GM23338 (cell line): ENCODE results near the gene TMEM151B. TPM values are rescaled to one million over a fixed set of nuclear protein-coding genes. Genes with fewer than 3 reads are reported as not detected.

Experiments
- ATAC-seq: fragments of 200-7000 bp; cut with Tn5 transposase; 3 replicates; pipeline ENCODE4 v1.9.1; 2020
- DNase-seq: peaks from one replicate; pipeline ENCODE4 v3.0.0-alpha.2; 2015; ENCODE audit warnings: low spot score
- H2AFZ ChIP-seq: fragments of 200-600 bp; sonication (generic); 2 replicates; pipeline ENCODE4 v1.8.0; 2016; ENCODE audit warnings: antibody characterized with exemption, mild to moderate bottlenecking, moderate library complexity
- H3F3A ChIP-seq: fragments of 200-600 bp; sonication (generic); replicated peaks from 2 replicates; pipeline ENCODE4 v1.8.0; 2017; ENCODE audit warnings: antibody characterized with exemption, mixed run types, low read depth
- H3K27ac ChIP-seq: fragments of 200-600 bp; sonication (generic); 2 replicates; pipeline ENCODE4 v1.6.1; 2016; ENCODE audit warnings: low read depth
- H3K27me3 ChIP-seq: fragments of 200-600 bp; sonication (generic); 2 replicates; pipeline ENCODE4 v1.8.0; 2016; ENCODE audit warnings: mild to moderate bottlenecking, mixed run types, moderate library complexity; ENCODE audit not compliant: insufficient read depth
- H3K36me3 ChIP-seq: fragments of 200-600 bp; sonication (generic); 2 replicates; pipeline ENCODE4 v1.8.0; 2016; ENCODE audit warnings: mild to moderate bottlenecking; ENCODE audit not compliant: insufficient read depth
- H3K4me1 ChIP-seq: fragments of 200-600 bp; sonication (generic); 2 replicates; pipeline ENCODE4 v1.8.0; 2016; ENCODE audit warnings: mild to moderate bottlenecking, moderate library complexity; ENCODE audit not compliant: insufficient read depth
- H3K4me2 ChIP-seq: fragments of 200-600 bp; sonication (generic); 2 replicates; pipeline ENCODE4 v1.7.1; 2017; ENCODE audit warnings: mixed run types
- H3K4me3 ChIP-seq: fragments of 200-600 bp; sonication (generic); 2 replicates; pipeline ENCODE4 v1.6.1; 2016; ENCODE audit warnings: mixed run types
- H3K79me2 ChIP-seq: fragments of 200-600 bp; sonication (generic); replicated peaks from 2 replicates; pipeline ENCODE4 v1.8.0; 2017; ENCODE audit warnings: mild to moderate bottlenecking; ENCODE audit not compliant: insufficient read depth
- H3K9me2 ChIP-seq: fragments of 200-600 bp; sonication (generic); 2 replicates; pipeline ENCODE4 v1.8.0; 2017; ENCODE audit not compliant: insufficient read depth
- H4K20me1 ChIP-seq: fragments of 200-600 bp; sonication (generic); replicated peaks from 2 replicates; pipeline ENCODE4 v1.8.0; 2017; ENCODE audit warnings: mild to moderate bottlenecking; ENCODE audit not compliant: insufficient read depth
- H3K27ac Mint-ChIP-seq: 2 replicates; pipeline ENCODE4 v1.8.0; 2020; ENCODE audit warnings: inconsistent platforms, mild to moderate bottlenecking, moderate library complexity, mixed read lengths
- H3K27me3 Mint-ChIP-seq: 3 replicates; pipeline ENCODE4 v1.8.0; 2022; ENCODE audit warnings: low read depth, mild to moderate bottlenecking, moderate library complexity, mixed read lengths, inconsistent platforms; ENCODE audit not compliant: insufficient read depth, poor library complexity
- H3K36me3 Mint-ChIP-seq: 3 replicates; pipeline ENCODE4 v1.8.0; 2021; ENCODE audit warnings: low read depth, mild to moderate bottlenecking, inconsistent platforms, moderate library complexity, mixed read lengths
- H3K4me1 Mint-ChIP-seq: 3 replicates; pipeline ENCODE4 v1.8.0; 2020; ENCODE audit warnings: mild to moderate bottlenecking, inconsistent platforms, mixed read lengths
- H3K4me3 Mint-ChIP-seq: 3 replicates; pipeline ENCODE4 v1.8.0; 2021; ENCODE audit warnings: moderate library complexity, mild to moderate bottlenecking, inconsistent platforms, mixed read lengths
- H3K9me3 Mint-ChIP-seq: 3 replicates; pipeline ENCODE4 v1.8.0; 2020; ENCODE audit warnings: moderate library complexity, mild to moderate bottlenecking, inconsistent platforms, mixed read lengths
- CREB1 ChIP-seq: fragments of 250-450 bp; sonication (Bioruptor Pico); IDR thresholded peaks from 2 replicates; pipeline ENCODE4 v1.5.0; 2020; ENCODE audit warnings: low read depth, mild to moderate bottlenecking, moderate library complexity
- CTCF ChIP-seq, 2 experiments: fragments of 200-600 bp in 1 of 2; sonication (generic) in 1 of 2; conservative IDR thresholded peaks; 2 replicates each; pipeline versions ENCODE4 v1.5.1 to v1.6.1; 2016 to 2017; ENCODE audit warnings: antibody characterized with exemption in 2 of 2, low read depth in 2 of 2, mild to moderate bottlenecking in 2 of 2, moderate library complexity in 1 of 2
- ETS1 ChIP-seq: IDR thresholded peaks from 2 replicates; pipeline ENCODE4 v1.6.1; 2016; ENCODE audit warnings: antibody characterized with exemption
- EZH2 ChIP-seq: fragments of 200-600 bp; sonication (generic); IDR thresholded peaks from one replicate; pipeline ENCODE4 v1.8.0; 2017; ENCODE audit warnings: antibody characterized with exemption, mild to moderate bottlenecking, low read depth; ENCODE audit not compliant: unreplicated experiment
- EZH2phosphoT487 ChIP-seq: fragments of 200-600 bp; sonication (generic); IDR thresholded peaks from one replicate; pipeline ENCODE4 v1.8.1; 2018; ENCODE audit warnings: antibody characterized with exemption; ENCODE audit not compliant: unreplicated experiment
- JUNB ChIP-seq: IDR thresholded peaks from one replicate; pipeline ENCODE4 v1.6.1; 2016; ENCODE audit warnings: antibody characterized with exemption; ENCODE audit not compliant: unreplicated experiment
- NANOG ChIP-seq: IDR thresholded peaks from 2 replicates; pipeline ENCODE4 v1.6.1; 2016; ENCODE audit warnings: antibody characterized with exemption, borderline replicate concordance
- POLR2AphosphoS5 ChIP-seq: IDR thresholded peaks from 2 replicates; pipeline ENCODE4 v1.6.1; 2016; ENCODE audit warnings: antibody characterized with exemption, low read depth
- STAT1 ChIP-seq: IDR thresholded peaks from one replicate; pipeline ENCODE4 v1.6.1; 2016; ENCODE audit warnings: antibody characterized with exemption; ENCODE audit not compliant: unreplicated experiment
- ZNF114 ChIP-seq: fragments of 250-450 bp; sonication (Bioruptor Pico); IDR thresholded peaks from 2 replicates; pipeline ENCODE4 v1.5.0; 2020; ENCODE audit warnings: mild to moderate bottlenecking, moderate library complexity
- ZNF331 ChIP-seq: fragments of 250-450 bp; sonication (Bioruptor Pico); IDR thresholded peaks from 2 replicates; pipeline ENCODE4 v1.5.0; 2020; ENCODE audit warnings: low read depth, mild to moderate bottlenecking, moderate library complexity
- polyA plus RNA-seq: library from polyadenylated mRNA; unstranded; fragments of >200 nt; fragmentation: Nextera tagmentation; extraction: Ambion mirVana; gene quantifications from 2 replicates; pipeline ENCODE4 v1.2.1, GENCODE V29; 2016
- total RNA-seq: library from RNA; depleted of rRNA; stranded (reverse); fragments of >200 nt; shearing (Covaris generic); gene quantifications from 2 replicates; pipeline ENCODE4 v1.2.3, GENCODE V29; 2014
- TF ChIP-seq, protein P1 (sequence below): IDR thresholded peaks from one replicate; pipeline ENCODE4 v1.6.1; 2018; ENCODE audit warnings: antibody characterized with exemption; ENCODE audit not compliant: unreplicated experiment

Gene TMEM151B
- total and polyA plus RNA-seq, 2 experiments from 2014 or later: 0.91 to 14.6 TPM

- Mint-ChIP-seq H3K36me3 (peaks cover 68% of the 10 kb centered on the region), H3K4me3 (no peak overlapping the region), H3K4me1 (peaks cover 9% of the 10 kb centered on the region; the same call in 2 of the 3 replicates), H3K27ac (no peak overlapping the region), H3K27me3 (peaks cover 15% of the 10 kb centered on the region), H3K9me3 (no peaks in the 10 kb centered on the region; the same call in 2 of the 3 replicates)
- Histone ChIP-seq H3K79me2 (peaks cover 10% of the 10 kb centered on the region), H3K27me3 (no peaks in the 10 kb centered on the region), H3K4me1 (peaks cover 6% of the 10 kb centered on the region; the same call in 1 of the 2 replicates), H3K4me3 (no peak overlapping the region), H3K27ac (no peak overlapping the region), H3K4me2 (no peak overlapping the region), H3K36me3 (peaks cover 16% of the 10 kb centered on the region), H3K9me2 (no peaks in the 10 kb centered on the region), H2AFZ (no peak overlapping the region), H4K20me1 (no peaks in the 10 kb centered on the region), H3F3A (0 out of 2 replicates have a peak, but pooled peaks cover 4% of the 10 kb centered on the region)
- DNase-seq (no peak), ATAC-seq (no peak)
- TF ChIP-seq NANOG (no peak), CTCF (conservative IDR thresholded peaks at IDR 0.05; ENCODE audit: low read depth in 2 of 2) (no peak), ETS1 (no peak), JUNB (no peak), EZH2phosphoT487 (no peak), EZH2 (no peak), STAT1 (no peak), ZNF114 (CRISPR knock-in tag) (no peak), CREB1 (no peak)
- TF ChIP-seq, protein P1, sequence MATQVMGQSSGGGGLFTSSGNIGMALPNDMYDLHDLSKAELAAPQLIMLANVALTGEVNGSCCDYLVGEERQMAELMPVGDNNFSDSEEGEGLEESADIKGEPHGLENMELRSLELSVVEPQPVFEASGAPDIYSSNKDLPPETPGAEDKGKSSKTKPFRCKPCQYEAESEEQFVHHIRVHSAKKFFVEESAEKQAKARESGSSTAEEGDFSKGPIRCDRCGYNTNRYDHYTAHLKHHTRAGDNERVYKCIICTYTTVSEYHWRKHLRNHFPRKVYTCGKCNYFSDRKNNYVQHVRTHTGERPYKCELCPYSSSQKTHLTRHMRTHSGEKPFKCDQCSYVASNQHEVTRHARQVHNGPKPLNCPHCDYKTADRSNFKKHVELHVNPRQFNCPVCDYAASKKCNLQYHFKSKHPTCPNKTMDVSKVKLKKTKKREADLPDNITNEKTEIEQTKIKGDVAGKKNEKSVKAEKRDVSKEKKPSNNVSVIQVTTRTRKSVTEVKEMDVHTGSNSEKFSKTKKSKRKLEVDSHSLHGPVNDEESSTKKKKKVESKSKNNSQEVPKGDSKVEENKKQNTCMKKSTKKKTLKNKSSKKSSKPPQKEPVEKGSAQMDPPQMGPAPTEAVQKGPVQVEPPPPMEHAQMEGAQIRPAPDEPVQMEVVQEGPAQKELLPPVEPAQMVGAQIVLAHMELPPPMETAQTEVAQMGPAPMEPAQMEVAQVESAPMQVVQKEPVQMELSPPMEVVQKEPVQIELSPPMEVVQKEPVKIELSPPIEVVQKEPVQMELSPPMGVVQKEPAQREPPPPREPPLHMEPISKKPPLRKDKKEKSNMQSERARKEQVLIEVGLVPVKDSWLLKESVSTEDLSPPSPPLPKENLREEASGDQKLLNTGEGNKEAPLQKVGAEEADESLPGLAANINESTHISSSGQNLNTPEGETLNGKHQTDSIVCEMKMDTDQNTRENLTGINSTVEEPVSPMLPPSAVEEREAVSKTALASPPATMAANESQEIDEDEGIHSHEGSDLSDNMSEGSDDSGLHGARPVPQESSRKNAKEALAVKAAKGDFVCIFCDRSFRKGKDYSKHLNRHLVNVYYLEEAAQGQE: no peak
These were observed 38.8 kb downstream of the TMEM151B start for GRCh38 chr6:44309092-44309491.

DNA sequence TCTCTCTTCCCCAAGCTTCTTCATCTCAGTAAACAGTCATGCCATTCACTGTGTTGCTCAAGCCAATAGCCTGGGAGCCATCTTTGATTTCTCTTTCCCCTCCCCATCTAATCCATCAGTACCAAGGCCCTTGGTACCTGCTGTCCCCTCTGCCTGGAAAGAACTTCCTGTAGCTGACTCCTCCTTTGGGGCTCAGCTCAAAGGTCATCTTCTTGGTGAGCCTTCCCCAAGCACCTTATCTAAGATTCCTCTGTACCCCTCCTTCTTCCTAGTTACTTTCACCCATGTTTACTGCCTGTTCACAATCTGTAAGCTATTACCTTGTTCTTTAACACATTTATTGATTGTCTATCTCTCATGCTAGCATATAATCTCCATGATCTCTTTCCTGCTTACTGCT is 39.4 kb downstream of the TMEM151B start:
- DNase-seq (no peak), ATAC-seq (no peak)
- H3K27ac Mint-ChIP-seq: no peak overlapping the region
- H3K4me1 ChIP-seq: peaks cover 6% of the 10 kb centered on the region; the same call in 1 of the 2 replicates
- H3K36me3 Mint-ChIP-seq: peaks cover 65% of the 10 kb centered on the region
- H3K36me3 ChIP-seq: peaks cover 12% of the 10 kb centered on the region
- H3K9me3 Mint-ChIP-seq: no peaks in the 10 kb centered on the region; the same call in 2 of the 3 replicates
- 0 out of 2 replicates have a peak, but pooled peaks cover 4% of the 10 kb centered on the region for H3F3A ChIP-seq
- H3K4me2 ChIP-seq: no peak overlapping the region
- H3K4me3 Mint-ChIP-seq: no peak overlapping the region
- H4K20me1 ChIP-seq: no peaks in the 10 kb centered on the region
- peaks cover 15% of the 10 kb centered on the region for H3K27me3 Mint-ChIP-seq
- H3K9me2 ChIP-seq: no peaks in the 10 kb centered on the region
- no peak overlapping the region for H3K4me3 ChIP-seq
- no peak overlapping the region for H2AFZ ChIP-seq
- H3K27me3 ChIP-seq: no peaks in the 10 kb centered on the region
- no peak overlapping the region for H3K27ac ChIP-seq
- peaks cover 10% of the 10 kb centered on the region for H3K79me2 ChIP-seq
- H3K4me1 Mint-ChIP-seq: peaks cover 9% of the 10 kb centered on the region; the same call in 2 of the 3 replicates
- TF ChIP-seq JUNB (no peak), CREB1 (no peak), EZH2 (no peak), CTCF (conservative IDR thresholded peaks at IDR 0.05; ENCODE audit: low read depth in 2 of 2) (no peak), ZNF114 (CRISPR knock-in tag) (no peak), STAT1 (no peak), ZNF331 (CRISPR knock-in tag) (no peak), POLR2AphosphoS5 (no peak), EZH2phosphoT487 (no peak), ETS1 (no peak)
